Osteoblast (primary cell): ENCODE measurements around the gene NADSYN1. TPM values are rescaled to one million over a fixed set of nuclear protein-coding genes. Genes with fewer than 3 reads are reported as not detected.

Experiments
- DNase-seq: peaks from one replicate; pipeline ENCODE4 v3.0.0; 2011; ENCODE audit warnings: low spot score, mixed read lengths; ENCODE audit not compliant: insufficient read length; ENCODE audit errors: missing footprints
- H2AFZ ChIP-seq: 2 replicates; pipeline ENCODE4 v1.6.0; 2011; ENCODE audit warnings: mild to moderate bottlenecking, low read length
- H3K27ac ChIP-seq: 2 replicates; pipeline ENCODE4 v1.5.1; 2011; ENCODE audit warnings: mild to moderate bottlenecking, low read depth, low read length, moderate library complexity
- H3K27me3 ChIP-seq: 2 replicates; pipeline ENCODE4 v1.6.0; 2012; ENCODE audit warnings: mild to moderate bottlenecking, control low read depth, inconsistent platforms, low read length, moderate library complexity; ENCODE audit not compliant: insufficient read depth
- H3K36me3 ChIP-seq: 2 replicates; pipeline ENCODE4 v1.5.1; 2011; ENCODE audit warnings: mild to moderate bottlenecking, low read length, control low read depth, moderate library complexity; ENCODE audit not compliant: insufficient read depth
- H3K4me1 ChIP-seq: 2 replicates; pipeline ENCODE4 v1.5.1; 2011; ENCODE audit warnings: mild to moderate bottlenecking, low read length, control low read depth, moderate library complexity; ENCODE audit not compliant: insufficient read depth
- H3K4me2 ChIP-seq: 2 replicates; pipeline ENCODE4 v1.6.0; 2011; ENCODE audit warnings: mild to moderate bottlenecking, low read length; ENCODE audit not compliant: insufficient read depth
- H3K4me3 ChIP-seq: fragments of 200-600 bp; sonication (generic); 3 replicates; pipeline ENCODE4 v1.5.1; 2012; ENCODE audit warnings: mild to moderate bottlenecking, low read length, inconsistent platforms; ENCODE audit not compliant: insufficient read depth
- H3K79me2 ChIP-seq: 2 replicates; pipeline ENCODE4 v1.6.0; 2012; ENCODE audit warnings: mild to moderate bottlenecking, low read length, control low read depth, inconsistent platforms; ENCODE audit not compliant: insufficient read depth
- H3K9me3 ChIP-seq: 2 replicates; pipeline ENCODE4 v1.5.1; 2011; ENCODE audit warnings: low read depth, low read length, control low read depth
- H4K20me1 ChIP-seq: 2 replicates; pipeline ENCODE4 v1.6.0; 2012; ENCODE audit warnings: mild to moderate bottlenecking, low read length, control low read depth; ENCODE audit not compliant: insufficient read depth
- total RNA-seq: library from RNA; depleted of rRNA; stranded (reverse); fragments of >200 nt; gene quantifications from 2 replicates; pipeline ENCODE4 v1.2.3, GENCODE V29; 2012
- TF ChIP-seq, protein P1 (sequence below): IDR thresholded peaks from 2 replicates; pipeline ENCODE4 v1.5.1; 2011; ENCODE audit warnings: mild to moderate bottlenecking, low read depth, low read length, moderate library complexity; ENCODE audit errors: extremely low read depth

Gene NADSYN1
- total RNA-seq, 1 donor: 81.1 TPM

DNA sequence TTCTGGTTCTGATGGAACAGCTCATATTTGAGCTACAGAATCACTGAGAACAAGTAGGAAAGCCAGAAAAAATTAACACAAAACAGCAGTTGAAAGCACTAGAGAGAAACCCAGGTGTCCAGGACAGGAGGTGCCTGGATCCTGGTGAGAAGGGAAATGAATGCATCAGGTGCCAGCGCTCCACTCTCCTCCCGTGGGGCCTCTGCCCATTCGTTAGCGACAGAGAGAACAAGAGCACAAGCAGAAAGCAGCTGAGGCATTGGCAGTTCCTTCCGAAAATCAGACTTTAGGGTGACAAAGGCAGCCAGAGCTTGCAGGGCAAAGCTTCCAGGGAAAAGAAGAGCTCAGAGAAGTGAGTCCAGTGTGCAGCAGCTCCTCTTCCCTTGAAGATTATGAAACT, 54.1 kb downstream of the NADSYN1 start:
- no peaks in the 10 kb centered on the region for H3K9me3 ChIP-seq
- TF ChIP-seq, protein P1, sequence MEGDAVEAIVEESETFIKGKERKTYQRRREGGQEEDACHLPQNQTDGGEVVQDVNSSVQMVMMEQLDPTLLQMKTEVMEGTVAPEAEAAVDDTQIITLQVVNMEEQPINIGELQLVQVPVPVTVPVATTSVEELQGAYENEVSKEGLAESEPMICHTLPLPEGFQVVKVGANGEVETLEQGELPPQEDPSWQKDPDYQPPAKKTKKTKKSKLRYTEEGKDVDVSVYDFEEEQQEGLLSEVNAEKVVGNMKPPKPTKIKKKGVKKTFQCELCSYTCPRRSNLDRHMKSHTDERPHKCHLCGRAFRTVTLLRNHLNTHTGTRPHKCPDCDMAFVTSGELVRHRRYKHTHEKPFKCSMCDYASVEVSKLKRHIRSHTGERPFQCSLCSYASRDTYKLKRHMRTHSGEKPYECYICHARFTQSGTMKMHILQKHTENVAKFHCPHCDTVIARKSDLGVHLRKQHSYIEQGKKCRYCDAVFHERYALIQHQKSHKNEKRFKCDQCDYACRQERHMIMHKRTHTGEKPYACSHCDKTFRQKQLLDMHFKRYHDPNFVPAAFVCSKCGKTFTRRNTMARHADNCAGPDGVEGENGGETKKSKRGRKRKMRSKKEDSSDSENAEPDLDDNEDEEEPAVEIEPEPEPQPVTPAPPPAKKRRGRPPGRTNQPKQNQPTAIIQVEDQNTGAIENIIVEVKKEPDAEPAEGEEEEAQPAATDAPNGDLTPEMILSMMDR: no peak
- no peaks in the 10 kb centered on the region for H4K20me1 ChIP-seq
- no peak overlapping the region for H3K4me2 ChIP-seq
- no peak overlapping the region for H3K4me3 ChIP-seq
- no peaks in the 10 kb centered on the region for H3K27me3 ChIP-seq
- no peaks in the 10 kb centered on the region for H3K36me3 ChIP-seq
- no peaks in the 10 kb centered on the region for H3K79me2 ChIP-seq
- no peaks in the 10 kb centered on the region for H3K4me1 ChIP-seq
- H3K27ac ChIP-seq: no peak overlapping the region
- no peak overlapping the region for H2AFZ ChIP-seq
- no peak for DNase-seq

DNA sequence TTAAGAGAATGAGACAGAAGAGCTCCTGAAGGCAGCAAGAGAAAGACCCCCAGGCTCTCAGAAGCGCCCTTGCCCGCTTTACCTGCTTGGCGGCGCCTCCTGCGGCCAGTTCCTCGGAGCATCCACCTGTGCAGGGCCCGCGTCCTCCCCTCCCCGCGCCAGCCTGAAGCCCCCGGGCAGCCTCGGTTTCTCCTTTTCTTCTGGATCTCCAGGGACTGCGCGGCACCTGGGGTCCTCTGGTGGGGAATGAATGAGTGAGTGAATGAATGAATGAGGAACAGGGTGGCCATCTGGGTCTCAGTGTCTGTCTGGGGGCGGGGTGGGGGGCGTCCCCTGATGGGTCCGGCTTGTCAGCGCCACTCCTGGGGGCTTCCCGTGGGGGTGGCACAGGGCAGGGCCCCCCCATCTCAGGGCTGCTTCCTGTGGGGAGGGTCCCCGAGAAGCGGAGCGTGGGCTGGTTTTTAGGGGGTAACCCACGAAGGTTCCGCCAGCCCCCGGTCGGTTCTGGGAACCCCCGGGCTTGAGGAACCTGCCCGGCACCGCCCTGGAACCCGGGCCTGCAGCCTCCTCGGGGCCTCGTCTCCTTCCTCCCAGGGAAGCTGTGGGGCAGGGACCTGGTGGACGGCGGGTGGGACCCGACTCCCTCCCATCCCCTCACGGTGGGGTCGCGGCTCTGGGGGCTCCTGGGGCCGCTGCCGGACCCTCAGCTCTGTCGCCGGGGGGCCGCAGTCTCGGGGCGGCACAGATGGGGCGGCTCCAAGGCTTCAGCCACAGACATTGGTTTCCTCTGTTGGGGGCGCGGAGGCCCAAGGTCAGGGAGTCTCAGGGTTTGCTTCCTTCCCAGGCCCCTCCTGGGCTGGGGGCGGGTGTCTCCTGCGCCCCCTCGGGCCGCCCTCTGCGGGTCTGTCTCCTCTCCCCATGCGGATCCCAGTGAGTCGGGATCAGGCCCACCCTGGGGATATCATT, 65.8 kb downstream of the NADSYN1 start:
- Histone ChIP-seq H2AFZ (no peak overlapping the region), H3K4me1 (no peaks in the 10 kb centered on the region), H3K4me2 (no peak overlapping the region), H3K9me3 (no peaks in the 10 kb centered on the region), H3K4me3 (no peak overlapping the region), H3K27ac (no peak overlapping the region), H3K36me3 (no peaks in the 10 kb centered on the region), H4K20me1 (no peaks in the 10 kb centered on the region), H3K27me3 (no peaks in the 10 kb centered on the region), H3K79me2 (no peaks in the 10 kb centered on the region)
- no peak for DNase-seq
- TF ChIP-seq, protein P1: no peak

DNA sequence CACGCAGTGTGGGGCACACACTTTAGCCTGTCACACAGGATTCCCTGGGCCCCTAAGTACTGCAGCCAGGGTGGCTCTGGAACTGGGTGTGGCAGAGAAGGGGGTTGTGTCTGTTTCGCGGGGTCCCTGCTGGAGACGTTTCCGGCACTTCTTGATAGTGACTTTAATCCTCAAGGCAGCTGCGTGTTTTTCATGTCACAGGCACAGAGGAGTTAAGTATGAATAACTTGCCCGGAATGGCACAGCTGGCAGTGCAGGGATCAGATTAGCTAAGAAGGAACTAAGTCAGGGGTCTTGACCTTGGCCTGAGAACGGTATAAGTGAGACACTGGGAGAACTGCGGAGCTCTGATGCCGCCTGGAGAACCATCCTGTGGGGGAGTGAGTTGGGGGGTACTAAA, 66.5 kb downstream of the NADSYN1 start:
- Histone ChIP-seq H2AFZ (no peak overlapping the region), H3K4me3 (no peak overlapping the region), H3K4me2 (no peak overlapping the region), H3K27me3 (no peaks in the 10 kb centered on the region), H3K4me1 (no peaks in the 10 kb centered on the region), H3K79me2 (no peaks in the 10 kb centered on the region), H3K36me3 (no peaks in the 10 kb centered on the region), H4K20me1 (no peaks in the 10 kb centered on the region), H3K27ac (no peak overlapping the region), H3K9me3 (no peaks in the 10 kb centered on the region)
- no peak for DNase-seq
- TF ChIP-seq, protein P1: no peak

DNA sequence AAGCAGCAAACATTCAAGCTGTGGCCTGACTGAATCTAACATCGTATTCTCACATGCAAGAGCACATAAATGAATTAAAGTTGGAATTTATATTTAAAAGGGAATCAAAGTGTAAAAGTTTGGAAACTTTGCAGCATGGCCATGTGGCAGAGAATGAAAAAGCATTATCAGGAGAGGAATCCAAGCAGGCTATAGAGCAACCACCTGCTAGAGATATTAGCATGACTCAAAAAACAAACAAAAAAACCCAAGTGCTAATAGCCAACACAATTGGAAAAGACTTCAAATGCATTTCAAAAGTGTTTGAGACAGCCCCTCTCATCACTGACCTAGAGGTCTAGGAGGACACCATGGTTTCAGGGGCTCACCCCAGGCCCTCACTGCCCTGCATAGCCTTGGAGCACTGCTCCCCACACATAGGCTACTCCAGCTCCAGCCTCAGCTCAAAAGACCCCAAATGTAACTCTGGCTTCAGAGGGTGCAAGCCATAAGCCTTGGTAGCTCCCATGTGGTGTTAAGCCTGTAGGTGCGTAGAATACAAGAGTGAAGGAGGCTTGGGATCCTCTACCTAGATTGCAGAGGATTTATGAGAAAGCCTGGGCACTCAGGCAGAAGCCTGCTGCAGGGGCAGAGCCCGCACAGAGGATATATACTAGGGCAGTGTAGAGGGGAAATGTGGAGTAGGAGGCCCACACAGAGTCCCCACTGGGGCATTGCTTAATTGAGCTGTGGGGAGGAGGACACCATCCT, 72.4 kb downstream of the NADSYN1 start:
- TF ChIP-seq, protein P1: no peak
- no peaks in the 10 kb centered on the region for H3K9me3 ChIP-seq
- no peaks in the 10 kb centered on the region for H3K4me1 ChIP-seq
- H4K20me1 ChIP-seq: no peaks in the 10 kb centered on the region
- no peak overlapping the region for H2AFZ ChIP-seq
- no peaks in the 10 kb centered on the region for H3K27me3 ChIP-seq
- H3K4me2 ChIP-seq: no peak overlapping the region
- H3K27ac ChIP-seq: no peak overlapping the region
- no peak for DNase-seq
- H3K4me3 ChIP-seq: no peak overlapping the region
- no peaks in the 10 kb centered on the region for H3K36me3 ChIP-seq
- H3K79me2 ChIP-seq: no peaks in the 10 kb centered on the region
